Glomerular endothelial cell (primary cell): Measurements from ENCODE around the gene NPPA. TPM values are rescaled to one million over a fixed set of nuclear protein-coding genes. Genes with fewer than 3 reads are reported as not detected.
"Not testable (repeated sequence)": the region's sequence is repeated elsewhere in the genome, so short reads cannot be mapped to it uniquely, and the experiment has no call there.

Source experiments
- DNase-seq: peaks from one replicate; pipeline ENCODE4 v3.0.0-alpha.2; 2011; ENCODE audit warnings: low read depth, low spot score; ENCODE audit errors: extremely low read depth
- total RNA-seq: library from RNA; depleted of rRNA; stranded (reverse); fragments of >200 nt; gene quantifications from 2 replicates; pipeline ENCODE4 v1.2.3, GENCODE V29; 2015

NPPA gene
- total RNA-seq, 1 donor from 2014 or later = not detected

DNA sequence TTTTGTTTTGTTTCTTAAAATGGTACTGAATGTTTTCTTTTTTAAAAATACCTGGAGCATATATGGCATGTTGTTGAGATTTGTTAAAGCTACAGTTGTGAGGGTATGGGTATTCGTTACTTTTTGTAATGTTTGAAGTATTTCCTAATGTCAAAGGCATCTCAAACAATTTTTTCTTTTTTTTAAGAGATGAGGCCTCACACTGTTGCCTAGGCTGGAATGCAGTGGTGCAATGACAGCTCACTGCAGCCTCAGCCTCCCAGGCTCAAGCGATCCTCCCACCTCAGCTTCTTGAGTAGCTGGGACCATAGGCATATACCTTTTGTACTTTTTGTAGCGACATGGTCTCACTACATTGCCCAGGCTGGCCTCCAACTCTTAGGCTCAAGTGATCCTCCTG is 25.5 kb downstream of the NPPA start:
- DNase-seq = no peak

GRCh38 chr1:11817192-11817591 is 30.4 kb downstream of the NPPA start:
- no peak for DNase-seq

GRCh38 chr1:11813021-11813420 is 34.6 kb downstream of the NPPA start:
- no peak for DNase-seq

- no peak for DNase-seq
These were observed 40.5 kb downstream of the NPPA start for GRCh38 chr1:11807133-11807532.

DNA sequence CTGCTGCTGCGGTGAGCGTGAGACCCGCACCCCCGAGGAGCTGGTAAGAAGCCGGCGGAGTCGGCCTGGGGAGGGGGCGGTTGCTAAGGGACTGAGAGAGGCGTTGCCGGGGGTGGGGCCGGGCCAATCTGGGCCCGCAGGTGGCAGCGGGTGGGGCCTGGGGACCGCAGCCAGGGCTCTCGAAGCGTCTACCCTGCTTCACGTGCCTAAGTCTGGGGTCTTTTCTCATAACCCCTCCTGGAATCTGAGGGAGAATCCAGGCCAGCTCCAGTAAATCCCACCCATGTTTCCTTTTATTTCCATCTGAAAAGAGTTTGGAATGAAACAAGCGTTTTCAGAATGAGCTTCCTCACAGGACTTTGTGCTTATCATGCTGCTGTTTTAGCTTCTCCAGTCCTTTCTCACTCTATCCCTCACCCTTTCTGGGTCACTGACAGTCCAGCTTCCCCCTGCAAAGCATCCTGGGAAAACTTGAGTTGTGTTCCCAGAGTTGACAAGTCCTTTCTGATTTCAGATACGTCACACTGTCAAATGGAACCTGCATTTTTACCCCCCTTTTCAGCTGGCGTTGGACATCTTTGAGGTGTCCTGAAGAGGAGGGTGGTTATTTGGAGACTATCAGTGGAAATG is 41.2 kb downstream of the NPPA start:
- no peak for DNase-seq

DNA sequence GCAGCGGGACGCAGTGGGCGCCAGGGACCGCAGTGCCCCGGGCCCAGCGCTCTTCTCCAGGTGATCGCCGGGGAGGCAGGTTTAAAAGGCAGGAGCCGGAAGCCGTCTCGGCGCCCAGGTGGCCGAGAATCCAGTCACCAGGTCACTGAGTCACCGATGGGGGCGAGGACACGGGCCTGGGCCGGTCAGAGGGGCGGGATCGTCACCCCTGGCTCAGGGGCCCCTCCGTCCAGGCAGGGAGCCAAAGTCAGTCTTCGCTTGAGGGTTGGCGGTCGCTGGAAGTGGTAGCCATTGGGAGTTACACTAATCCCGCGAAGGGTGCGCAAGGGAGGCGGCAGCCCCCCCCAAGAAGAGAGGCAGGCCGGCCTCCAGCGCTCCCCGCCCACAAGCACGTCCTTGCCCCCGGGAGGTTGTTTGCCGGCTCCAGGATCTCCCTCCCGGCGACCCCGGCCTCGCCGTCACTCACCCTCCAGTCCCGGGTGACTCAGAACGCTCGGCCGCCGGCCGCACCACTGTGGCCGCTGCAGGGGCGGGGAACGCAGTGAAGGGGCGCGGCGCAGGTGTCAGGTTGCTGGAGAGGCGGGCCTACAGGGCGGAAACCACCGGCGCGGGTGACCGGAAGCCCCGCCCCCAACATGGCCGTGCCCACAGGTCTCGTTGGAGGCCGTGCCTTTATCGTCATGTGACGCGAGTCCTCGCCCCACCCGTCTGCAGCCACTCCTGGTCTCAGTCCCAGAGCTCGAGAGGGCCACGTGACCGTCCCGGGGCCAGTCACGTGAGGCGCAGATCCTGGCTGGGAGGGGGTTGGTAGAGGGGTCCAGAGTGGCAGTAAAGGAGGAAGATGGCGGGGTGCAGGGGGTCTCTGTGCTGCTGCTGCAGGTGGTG is 41.9 kb downstream of the NPPA start, which contains the start of the genes CLCN6 and MTHFR:
TSS of gene CLCN6 (plus strand) at position 770 of the 885 bp plus-strand sequence. CDS start at position 842, 72 bp downstream.
TSS of gene MTHFR (minus strand) at position 543 of the 885 bp plus-strand sequence. CDS start 2,848 bp downstream, outside the sequence.
- peak; percentile 83 for DNase-seq

GRCh38 chr1:11804666-11805421 is 42.7 kb downstream of the NPPA start:
- DNase-seq = no peak

DNA sequence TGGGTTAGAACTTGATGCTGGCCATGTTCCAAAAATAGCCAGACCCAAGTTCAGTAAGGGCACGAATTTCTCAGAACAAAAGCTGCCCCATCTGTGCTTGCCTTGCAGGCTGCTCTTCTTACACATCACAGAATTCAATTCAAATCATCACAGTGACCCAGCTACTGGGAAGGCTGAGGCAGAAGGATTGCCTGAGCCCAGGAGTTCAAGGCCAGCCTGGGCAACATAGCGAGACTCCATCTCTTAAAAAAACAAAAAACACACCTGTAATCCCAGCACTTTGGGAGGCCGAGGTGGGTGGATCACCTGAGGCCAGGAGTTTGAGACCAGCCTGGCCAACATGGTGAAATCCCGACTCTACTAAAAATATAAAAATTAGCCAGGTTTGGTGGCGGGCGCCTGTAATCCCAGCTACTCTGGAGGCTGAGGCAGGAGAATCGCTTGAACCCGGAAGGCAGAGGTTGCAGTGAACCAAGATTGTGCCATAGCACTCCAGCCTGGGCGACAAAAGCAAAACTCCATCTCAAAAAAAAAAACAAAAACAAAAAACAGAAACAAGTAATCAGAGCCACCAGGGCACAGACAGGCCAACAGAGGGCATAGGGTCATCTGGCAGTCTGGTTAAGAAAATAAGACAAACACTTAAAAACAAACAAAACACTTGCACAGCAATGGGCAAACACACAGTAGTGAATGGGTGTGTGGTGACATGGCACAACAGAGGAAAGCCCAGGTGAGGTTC is 43.5 kb downstream of the NPPA start:
- not testable (repeated sequence) for DNase-seq

GRCh38 chr1:11802973-11803885 is 44.4 kb downstream of the NPPA start:
- peak; percentile 44 for DNase-seq

DNA sequence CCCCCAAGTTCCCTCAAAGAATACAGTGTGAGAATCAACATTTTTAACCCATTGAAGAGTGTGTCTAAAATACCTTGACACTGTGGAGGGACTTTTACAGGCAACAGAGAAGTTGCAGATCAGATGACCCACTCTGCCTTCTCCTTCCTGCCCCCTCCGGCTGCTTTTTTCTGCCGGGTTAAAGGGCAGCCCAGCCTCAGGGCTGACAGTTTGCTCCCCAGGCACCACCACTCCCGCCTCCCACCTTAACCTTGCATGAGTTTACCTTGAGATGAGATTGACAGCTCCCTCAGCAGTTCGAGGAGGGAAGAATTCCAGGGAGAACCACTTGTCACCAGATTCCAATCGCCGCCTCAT is 45.0 kb downstream of the NPPA start:
- no peak for DNase-seq

DNA sequence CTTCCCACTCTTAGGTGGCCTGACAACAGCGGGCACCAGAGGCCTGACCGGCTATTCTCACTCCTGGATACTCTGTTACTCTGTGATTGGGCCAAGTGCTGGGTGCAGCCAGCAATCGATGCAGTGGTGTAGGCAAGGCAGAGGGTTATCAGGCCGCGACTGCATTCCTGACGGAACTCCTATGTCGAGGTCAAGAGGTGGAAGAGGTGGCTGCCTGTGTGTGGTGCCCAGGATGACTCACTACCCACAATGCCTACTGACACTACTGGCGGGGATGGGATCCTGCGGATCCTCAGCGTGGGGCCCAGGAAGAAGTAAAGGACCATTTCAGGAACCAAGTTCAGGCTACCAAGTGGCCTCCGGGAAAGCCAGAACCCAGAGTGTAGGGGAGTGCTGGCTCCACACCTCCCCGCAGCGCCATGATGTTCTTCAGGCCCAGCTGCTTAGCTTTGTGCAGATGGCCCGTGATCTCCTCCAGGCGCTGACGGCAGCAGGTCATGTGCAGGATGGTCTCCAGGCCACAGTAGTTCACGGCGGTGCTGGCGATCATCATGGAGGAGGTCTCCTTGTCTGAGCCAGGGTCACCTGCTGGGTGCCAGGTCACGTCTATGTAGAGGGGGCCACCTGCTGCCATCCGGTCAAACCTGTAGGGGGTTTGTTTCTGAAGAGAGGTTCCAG is 46.7 kb downstream of the NPPA start:
- DNase-seq = no peak

DNA sequence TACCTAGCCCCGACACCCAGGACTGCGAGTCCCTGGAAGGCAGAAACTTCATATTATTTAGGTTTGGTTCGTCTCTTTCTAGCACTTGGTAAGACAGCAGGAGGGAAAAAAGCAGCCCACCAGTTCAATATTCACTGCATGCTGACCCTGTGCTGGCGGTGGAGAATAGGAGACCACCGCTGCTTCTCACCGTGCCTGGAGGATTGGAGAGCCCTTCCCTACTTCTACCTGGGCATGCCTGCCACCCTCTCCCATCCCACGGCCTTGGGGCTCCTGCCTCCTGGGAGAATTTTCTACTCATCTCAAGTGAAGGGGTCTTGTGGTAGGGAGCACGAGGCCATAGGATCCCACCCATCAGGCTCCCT is 47.2 kb downstream of the NPPA start:
- DNase-seq = no peak

DNA sequence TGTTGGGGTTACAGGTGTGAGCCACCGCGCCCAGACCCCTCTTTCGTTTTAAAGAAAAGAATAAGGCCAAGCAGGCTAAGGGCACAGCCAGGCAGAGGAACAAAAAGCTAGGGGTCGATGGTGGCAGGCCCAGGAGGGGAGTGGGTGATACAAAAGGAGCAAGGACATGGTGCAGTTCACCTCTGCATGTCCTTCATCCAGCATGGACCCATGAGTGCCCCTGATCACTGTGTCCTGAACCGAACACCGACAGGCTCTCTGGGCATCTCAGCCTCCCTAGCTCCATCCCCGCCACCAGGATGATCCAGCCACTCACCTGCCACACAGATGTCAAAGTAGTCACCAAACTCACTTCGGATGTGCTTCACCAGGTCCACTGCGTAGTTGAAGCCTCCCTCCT is 47.7 kb downstream of the NPPA start:
- no peak for DNase-seq

GRCh38 chr1:11799099-11799498 is 48.5 kb downstream of the NPPA start:
- DNase-seq = no peak

GRCh38 chr1:11797525-11798216 is 49.9 kb downstream of the NPPA start:
- peak; percentile 86 for DNase-seq

DNA sequence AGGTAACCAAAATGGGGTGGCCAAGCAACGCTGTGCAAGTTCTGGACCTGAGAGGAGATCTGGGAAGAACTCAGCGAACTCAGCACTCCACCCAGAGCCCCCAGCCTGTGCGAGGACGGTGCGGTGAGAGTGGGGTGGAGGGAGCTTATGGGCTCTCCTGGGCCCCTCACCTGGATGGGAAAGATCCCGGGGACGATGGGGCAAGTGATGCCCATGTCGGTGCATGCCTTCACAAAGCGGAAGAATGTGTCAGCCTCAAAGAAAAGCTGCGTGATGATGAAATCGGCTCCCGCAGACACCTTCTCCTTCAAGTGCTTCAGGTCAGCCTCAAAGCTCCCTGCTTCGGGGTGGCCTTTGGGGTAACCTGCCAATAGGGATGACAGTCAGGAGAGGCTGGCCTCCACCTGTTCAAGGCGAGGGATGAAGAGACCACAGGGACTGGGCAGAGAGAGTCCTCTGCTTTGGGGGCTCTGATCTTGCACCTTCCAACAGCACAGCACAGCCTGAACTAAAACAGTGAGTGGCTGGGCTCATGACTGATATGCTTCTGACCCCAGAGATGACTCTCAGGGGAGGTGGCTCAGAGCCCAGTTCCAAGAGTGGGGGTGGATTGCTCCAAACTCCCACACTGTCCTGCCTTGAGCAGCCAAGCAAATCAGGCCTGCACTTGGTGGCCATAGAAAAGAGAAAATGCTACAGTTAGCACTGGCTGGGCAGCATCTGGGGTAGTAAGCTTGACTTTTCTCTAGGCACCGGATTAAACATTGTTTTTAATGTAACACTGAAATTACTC is 51.4 kb downstream of the NPPA start:
- DNase-seq = no peak
